Activated CD4-positive, alpha-beta T cell treated with anti-CD3 and anti-CD28 coated beads, Interleukin-10, Interleukin-2, amounts not matched to agents 100 ng/mL and 50 ng/mL, durations not matched to agents 16 hours and 8 hours (primary cell): ENCODE measurements around the gene KRTAP5-10.
"Not testable (repeated sequence)": the region's sequence is repeated elsewhere in the genome, so short reads cannot be mapped to it uniquely, and the experiment has no call there.

Experiments used
- DNase-seq: peaks from one replicate; pipeline ENCODE4 v3.0.0-alpha.2; 2020

The KRTAP5-10 gene, protein sequence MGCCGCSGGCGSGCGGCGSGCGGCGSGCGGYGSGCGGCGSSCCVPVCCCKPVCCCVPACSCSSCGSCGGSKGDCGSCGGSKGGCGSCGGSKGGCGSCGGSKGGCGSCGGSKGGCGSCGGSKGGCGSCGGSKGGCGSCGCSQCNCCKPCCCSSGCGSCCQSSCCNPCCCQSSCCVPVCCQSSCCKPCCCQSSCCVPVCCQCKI

DNA sequence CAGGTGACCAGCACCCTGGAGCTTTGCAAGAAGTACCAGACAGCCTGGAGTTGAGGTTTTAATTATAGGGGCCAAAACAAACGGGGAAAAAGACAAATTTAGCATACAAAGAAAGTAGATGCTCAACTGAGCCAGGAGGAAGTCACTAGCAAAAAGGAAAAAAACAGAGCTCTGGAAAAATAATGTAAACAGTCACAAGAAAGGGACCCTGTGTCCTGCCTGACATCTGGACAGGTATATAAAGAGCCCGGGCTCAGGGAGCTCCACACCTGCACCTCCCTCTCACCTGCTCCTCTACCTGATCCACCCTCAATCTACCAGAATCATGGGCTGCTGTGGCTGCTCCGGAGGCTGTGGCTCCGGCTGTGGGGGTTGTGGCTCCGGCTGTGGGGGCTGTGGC is at the start of gene KRTAP5-10:
TSS of gene KRTAP5-10 (plus strand) at position 301 of the 400 bp plus-strand sequence. CDS start at position 326, 25 bp downstream.
- DNase-seq, result no peak

DNA sequence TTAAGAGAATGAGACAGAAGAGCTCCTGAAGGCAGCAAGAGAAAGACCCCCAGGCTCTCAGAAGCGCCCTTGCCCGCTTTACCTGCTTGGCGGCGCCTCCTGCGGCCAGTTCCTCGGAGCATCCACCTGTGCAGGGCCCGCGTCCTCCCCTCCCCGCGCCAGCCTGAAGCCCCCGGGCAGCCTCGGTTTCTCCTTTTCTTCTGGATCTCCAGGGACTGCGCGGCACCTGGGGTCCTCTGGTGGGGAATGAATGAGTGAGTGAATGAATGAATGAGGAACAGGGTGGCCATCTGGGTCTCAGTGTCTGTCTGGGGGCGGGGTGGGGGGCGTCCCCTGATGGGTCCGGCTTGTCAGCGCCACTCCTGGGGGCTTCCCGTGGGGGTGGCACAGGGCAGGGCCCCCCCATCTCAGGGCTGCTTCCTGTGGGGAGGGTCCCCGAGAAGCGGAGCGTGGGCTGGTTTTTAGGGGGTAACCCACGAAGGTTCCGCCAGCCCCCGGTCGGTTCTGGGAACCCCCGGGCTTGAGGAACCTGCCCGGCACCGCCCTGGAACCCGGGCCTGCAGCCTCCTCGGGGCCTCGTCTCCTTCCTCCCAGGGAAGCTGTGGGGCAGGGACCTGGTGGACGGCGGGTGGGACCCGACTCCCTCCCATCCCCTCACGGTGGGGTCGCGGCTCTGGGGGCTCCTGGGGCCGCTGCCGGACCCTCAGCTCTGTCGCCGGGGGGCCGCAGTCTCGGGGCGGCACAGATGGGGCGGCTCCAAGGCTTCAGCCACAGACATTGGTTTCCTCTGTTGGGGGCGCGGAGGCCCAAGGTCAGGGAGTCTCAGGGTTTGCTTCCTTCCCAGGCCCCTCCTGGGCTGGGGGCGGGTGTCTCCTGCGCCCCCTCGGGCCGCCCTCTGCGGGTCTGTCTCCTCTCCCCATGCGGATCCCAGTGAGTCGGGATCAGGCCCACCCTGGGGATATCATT is 46.6 kb upstream of the KRTAP5-10 start:
- no peak for DNase-seq

DNA sequence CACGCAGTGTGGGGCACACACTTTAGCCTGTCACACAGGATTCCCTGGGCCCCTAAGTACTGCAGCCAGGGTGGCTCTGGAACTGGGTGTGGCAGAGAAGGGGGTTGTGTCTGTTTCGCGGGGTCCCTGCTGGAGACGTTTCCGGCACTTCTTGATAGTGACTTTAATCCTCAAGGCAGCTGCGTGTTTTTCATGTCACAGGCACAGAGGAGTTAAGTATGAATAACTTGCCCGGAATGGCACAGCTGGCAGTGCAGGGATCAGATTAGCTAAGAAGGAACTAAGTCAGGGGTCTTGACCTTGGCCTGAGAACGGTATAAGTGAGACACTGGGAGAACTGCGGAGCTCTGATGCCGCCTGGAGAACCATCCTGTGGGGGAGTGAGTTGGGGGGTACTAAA is 45.8 kb upstream of the KRTAP5-10 start:
- no peak for DNase-seq

DNA sequence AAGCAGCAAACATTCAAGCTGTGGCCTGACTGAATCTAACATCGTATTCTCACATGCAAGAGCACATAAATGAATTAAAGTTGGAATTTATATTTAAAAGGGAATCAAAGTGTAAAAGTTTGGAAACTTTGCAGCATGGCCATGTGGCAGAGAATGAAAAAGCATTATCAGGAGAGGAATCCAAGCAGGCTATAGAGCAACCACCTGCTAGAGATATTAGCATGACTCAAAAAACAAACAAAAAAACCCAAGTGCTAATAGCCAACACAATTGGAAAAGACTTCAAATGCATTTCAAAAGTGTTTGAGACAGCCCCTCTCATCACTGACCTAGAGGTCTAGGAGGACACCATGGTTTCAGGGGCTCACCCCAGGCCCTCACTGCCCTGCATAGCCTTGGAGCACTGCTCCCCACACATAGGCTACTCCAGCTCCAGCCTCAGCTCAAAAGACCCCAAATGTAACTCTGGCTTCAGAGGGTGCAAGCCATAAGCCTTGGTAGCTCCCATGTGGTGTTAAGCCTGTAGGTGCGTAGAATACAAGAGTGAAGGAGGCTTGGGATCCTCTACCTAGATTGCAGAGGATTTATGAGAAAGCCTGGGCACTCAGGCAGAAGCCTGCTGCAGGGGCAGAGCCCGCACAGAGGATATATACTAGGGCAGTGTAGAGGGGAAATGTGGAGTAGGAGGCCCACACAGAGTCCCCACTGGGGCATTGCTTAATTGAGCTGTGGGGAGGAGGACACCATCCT is 40.0 kb upstream of the KRTAP5-10 start:
- no peak for DNase-seq

DNA sequence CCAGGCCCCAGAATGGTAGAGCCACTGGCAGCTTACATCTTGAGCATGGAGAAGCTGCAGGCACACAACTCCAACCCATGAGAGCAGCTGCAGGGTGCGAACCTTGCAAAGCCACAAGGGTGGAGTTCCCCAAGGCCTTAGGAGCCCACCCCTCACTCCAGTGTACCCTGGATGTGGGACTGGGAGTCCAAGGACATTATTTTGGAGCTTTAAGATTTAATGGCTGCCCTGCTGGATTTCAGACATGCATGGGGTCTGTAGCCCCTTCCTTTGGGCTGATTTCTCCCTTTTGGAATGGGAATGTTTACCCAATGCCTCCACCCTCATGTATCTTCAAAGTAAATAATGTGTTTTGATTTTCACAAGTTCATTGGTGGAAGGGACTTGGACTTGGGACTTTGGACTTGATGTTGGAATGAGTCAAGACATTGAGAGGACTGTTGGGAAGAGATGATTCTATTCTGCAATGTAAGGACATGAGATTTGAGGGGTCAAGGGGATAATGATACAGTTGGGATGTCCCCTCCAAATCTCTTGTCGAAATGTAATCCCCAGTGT is 39.3 kb upstream of the KRTAP5-10 start:
- DNase-seq, result no peak

DNA sequence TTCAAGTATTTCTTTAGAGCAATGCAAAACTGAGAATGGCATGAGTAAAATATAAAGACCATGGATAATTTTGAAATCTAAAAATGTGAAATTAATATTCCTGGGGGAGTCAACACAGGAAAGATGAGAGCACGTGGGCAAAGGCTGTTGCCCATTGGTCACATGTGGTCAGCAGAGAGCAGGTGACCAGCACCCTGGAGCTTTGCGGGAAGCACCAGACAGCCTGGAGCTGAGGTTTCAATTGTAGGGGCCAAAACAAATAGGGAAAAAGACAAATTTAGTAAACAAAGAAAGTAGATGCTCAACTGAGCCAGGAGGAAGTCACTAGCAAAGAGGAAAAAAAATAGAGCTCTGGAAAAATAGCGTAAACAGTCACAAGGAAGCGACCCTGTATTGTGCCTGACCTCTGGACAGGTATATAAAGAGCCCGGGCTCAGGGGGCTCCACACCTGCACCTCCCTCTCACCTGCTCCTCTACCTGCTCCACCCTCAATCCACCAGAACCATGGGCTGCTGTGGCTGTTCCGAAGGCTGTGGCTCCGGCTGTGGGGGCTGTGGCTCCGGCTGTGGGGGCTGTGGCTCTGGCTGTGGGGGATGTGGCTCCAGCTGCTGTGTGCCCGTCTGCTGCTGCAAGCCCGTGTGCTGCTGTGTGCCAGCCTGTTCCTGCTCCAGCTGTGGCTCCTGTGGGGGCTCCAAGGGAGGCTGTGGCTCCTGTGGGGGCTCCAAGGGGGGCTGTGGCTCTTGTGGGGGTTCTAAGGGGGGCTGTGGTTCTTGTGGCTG is 38.4 kb upstream of the KRTAP5-10 start, which contains the start of gene KRTAP5-7:
TSS of gene KRTAP5-7 (plus strand) at position 472 of the 780 bp plus-strand sequence. CDS start at position 506, 34 bp downstream.
- DNase-seq, result not testable (repeated sequence)

DNA sequence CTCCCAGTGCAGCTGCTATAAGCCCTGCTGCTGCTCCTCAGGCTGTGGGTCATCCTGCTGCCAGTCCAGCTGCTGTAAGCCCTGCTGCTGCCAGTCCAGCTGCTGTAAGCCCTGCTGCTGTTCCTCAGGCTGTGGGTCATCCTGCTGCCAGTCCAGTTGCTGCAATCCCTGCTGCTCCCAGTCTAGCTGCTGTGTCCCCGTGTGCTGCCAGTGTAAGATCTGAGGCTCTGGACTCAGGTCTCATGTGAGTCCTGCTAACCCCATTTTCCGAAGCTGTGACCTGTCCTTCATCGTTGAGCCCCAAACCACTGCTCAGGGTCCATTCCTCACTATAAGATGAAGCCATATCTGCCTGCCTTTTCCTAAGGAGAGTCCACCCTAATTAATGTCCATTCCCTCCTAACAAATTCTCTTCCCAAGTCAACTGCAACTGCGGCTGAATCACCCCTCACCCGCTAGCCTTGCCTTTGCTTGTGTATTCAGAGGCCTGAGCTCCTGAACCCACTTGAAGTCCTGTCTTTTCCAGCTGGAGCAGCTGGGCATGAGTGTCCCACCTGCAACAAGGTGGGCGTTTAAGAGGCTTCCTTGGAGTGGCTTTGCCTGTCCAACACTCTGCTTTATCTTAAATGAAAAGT is 37.7 kb upstream of the KRTAP5-10 start:
- DNase-seq, result no peak

DNA sequence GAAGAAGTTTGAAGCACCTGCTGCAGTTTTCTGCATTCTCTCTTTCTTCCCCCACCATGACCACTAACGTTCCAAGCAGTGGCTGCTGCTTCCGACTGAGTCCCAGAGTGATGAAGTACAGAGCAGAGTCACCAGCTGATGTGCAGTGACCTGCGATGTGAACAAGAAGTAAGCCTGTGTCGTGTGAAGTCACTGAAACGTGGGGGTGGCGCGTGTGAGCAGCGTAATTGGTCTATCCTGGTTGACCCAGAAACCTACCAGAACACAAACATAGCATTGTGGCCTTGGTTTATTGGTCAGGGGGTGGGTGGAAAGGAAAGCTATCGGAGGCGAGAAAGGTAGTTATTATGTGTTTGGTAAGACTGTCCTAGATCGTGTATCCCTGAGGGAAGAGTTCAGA is 34.8 kb upstream of the KRTAP5-10 start:
- no peak for DNase-seq

DNA sequence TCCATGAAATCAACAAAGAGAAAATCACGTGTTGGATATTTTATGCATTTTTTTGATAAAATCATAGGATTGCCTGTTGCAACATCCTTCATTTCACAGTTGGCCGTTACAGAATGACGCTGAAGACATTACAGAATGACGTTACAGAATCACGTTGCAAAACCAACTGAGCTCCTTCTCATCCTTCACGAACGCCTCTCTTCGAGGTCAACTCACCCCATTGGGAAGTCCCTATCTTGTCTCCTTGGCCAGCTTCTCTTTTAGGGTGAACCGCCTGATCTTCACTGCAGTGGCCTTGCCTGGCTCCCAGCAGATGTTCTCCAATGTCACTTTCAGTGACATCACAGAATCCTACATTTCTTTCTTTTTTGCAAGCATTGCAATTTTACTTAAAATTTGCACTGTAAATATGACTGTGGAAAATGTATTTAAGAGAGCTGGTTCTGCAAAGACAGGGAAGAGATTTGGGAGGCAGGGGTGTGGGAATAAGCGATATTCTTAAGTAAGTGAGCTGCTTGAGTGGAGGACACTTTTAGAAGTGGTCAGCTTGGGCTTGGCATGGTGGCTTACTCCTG is 33.2 kb upstream of the KRTAP5-10 start:
- no peak for DNase-seq

DNA sequence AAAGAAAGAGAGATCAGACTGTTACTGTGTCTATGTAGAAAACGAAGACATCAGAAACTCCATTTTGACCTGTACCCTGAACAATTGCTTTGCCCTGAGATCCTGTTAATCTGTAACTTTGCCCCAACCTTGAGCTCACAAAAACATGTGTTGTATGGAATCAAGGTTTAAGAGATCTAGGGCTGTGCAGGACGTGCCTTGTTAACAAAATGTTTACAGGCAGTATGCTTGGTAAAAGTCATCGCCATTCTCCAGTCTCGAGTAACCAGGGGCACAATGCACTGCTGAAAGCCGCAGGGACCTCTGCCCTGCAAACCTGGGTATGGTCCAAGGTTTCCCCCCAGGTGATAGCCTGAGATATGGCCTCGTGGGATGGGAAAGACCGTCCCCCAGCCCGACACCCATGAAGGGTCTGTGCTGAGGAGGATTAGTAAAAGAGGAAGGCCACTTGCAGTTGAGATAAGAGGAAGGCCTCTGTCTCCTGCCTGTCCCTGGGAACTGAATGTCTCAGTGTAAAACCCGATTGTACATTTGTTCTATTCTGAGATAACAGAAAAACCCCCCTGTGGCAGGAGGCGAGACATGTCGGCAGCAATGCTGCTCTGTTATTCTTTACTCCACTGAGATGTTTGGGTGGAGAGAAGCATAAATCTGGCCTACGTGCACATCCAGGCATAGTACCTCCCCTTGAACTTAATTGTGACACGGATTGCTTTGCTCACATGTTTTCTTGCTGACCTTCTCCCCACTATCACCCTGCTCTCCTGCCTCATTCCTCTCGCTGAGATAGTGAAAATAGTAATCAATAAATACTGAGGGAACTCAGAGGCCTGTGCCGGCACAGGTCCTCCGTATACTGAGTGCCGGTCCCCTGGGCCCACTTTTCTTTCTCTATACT is 30.4 kb upstream of the KRTAP5-10 start:
- not testable (repeated sequence) for DNase-seq

DNA sequence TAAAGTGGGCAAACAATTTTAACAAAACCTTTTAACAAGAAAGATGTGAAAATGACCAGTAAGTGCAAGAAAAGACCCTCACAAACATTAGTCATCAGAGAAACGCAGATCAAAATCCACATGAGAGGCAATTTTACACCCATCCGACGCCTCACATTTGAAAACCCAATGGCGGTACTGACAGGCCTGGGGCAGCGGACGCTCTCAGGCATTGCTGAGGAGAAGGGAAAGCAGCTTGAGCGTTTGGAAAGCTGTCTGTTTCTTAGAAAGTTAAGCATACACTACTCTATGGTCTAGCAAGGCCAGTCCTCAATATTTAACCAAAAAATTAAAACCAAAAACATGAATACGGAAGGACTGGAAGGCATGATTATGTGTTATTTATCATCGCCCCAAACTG is 29.5 kb upstream of the KRTAP5-10 start:
- DNase-seq, result no peak

DNA sequence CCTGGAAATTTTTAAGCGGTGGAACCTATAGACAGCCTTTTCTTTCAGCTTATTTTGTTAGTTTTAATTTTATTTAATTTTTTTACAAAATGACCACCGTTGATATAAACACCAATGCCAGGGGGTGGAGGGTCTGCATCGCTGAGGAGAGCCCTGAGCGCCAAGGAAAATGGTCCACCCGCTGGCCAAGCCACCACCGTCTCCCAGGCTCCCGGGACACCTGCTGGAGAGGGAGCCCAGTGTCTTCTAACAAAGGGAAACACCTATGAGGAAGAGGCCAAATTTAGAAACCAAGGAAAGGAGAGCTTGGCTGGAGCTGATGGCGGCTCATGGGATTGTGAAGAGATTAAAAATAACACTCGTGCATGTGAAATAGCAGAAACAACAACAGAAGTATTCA is 27.8 kb upstream of the KRTAP5-10 start:
- no peak for DNase-seq

DNA sequence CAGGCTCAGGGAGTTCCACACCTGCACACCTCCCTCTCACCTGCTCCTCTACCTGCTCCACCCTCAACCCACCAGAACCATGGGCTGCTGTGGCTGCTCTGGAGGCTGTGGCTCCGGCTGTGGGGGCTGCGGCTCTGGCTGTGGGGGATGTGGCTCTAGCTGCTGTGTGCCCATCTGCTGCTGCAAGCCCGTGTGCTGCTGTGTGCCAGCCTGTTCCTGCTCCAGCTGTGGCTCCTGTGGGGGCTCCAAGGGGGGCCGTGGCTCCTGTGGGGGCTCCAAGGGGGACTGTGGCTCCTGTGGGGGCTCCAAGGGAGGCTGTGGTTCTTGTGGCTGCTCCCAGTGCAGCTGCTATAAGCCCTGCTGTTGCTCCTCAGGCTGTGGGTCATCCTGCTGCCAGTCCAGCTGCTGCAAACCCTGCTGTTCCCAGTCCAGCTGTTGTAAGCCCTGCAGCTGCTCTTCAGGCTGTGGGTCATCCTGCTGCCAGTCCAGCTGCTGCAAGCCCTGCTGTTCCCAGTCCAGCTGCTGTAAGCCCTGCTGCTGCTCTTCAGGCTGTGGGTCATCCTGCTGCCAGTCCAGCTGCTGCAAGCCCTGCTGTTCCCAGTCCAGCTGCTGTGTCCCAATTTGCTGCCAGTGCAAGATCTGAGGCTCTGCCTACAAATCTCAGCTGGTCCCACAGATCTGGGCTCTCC is 27.2 kb upstream of the KRTAP5-10 start, which contains the start of gene KRTAP5-8:
TSS of gene KRTAP5-8 (plus strand) at position 49 of the 689 bp plus-strand sequence. CDS start at position 80, 31 bp downstream.
- DNase-seq, result not testable (repeated sequence)

DNA sequence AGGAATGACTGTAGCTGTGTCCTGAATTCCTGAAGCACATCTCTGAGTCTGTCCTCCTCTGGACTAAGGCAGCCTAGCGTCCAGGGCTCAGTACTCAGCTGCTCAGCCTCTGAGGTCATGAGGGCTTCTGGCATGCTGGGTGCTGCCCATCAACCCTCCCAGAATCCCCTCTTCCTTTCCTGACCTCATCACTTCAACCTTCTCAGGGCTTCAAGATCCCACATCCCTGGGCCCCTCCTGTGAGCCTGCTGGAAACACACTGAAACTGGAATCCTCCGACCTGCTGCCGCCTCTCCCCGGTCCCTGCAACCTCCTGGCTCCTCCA is 26.7 kb upstream of the KRTAP5-10 start:
- no peak for DNase-seq

DNA sequence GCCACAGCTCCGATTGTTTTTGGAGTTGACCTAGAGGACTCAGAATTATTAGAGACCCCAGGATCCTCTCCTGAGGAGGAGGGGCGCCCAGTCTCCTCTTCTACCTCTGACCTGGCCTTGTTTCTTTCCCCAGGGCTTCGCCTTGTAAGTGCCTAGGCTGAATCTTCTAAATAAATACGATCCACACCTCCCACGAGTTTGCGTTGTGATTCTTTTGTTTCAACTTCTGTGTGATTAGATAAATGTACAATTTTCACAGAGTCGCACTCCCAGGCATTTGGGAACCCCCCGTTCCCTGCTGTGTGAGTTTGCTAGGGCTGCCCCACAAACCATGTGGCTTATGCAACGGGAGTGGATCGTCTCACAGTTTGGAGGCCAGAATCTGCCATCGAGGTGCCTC is 26.3 kb upstream of the KRTAP5-10 start:
- no peak for DNase-seq

DNA sequence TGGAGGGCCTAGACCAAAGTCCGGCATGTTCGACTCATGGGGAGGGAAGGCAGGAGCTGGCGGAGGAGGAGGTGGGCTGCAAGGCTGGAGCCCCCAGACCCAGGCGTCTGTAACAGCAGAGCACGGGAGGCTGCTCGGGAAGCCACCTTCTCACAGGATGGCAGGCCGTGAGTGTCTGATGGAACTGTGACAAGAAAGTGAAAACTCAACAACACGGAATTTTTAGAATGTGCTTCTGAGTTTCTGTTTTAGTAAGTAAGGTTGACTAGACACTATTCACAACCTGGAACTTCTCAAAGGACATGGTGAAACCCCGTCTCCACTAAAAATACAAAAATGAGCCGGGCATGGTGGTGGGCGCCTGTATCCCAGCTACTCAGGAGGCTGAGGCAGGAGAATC is 25.4 kb upstream of the KRTAP5-10 start:
- DNase-seq, result peak; percentile 8

DNA sequence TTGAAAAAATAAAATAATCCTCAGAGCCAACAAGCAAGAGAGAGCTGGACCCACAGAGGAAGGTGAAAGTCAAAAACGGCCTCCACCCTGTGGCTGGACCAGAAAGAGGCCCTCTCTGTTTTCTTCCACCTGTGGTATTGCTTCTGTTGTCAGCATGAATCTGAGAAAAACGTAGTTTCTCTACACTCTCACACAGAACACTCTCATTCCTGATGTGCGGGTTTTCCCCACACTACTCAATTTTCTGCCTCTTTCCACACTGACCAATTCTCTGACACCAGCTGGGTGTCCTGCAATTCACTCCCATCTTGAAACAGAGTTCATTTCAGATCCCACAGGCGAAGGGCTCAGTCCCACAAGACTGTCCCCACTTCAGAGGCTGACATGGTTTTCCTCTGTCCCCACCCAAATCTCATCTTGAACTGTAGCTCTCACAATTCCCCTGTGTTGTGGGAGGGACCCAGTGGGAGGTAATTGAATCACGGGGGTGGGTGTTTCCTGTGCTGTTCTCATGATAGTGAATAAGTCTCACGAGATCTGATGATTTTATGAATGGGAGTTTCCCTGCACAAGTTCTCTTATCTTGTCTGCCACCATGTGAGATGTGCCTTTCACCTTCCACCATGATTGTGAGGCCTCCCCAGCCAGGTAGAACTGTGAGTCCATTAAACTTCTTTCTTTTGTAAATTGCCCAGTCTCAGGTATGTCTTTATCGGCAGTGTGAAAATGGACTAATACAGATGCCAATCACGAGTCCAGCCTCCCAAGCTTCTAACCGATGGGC is 24.6 kb upstream of the KRTAP5-10 start:
- not testable (repeated sequence) for DNase-seq

DNA sequence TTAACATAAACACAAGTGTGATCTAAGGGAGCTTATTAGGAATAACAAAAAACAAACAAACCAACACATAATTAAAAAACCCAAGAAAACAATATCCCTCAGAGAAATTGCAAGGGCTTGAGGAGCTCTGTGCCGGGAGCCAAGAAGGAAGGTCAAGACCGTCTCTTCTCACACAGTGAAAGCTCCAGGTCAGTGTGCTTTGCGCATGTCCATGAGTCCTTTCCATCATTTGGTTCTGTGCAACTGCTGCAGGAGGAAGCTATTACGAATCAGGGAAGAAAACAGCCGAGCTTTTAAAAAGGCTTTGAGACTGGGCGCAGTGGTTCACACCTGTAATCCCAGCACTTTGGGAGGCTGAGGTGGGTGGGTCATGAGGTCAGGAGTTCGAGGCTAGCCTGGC is 23.0 kb upstream of the KRTAP5-10 start:
- no peak for DNase-seq
